Fibroblast of skin of left biceps (primary cell): ENCODE results near the gene MFSD12.
A peak's percentile ranks its signal among the peaks of the same experiment; 100 is the strongest.

Experiments used
- DNase-seq, 2 experiments: peaks; one replicate each; pipeline ENCODE4 v3.0.0-alpha.2; 2013; ENCODE audit warnings: low read depth in 2 of 2

Gene MFSD12

GRCh38 chr19:3557461-3558248 lies at the start of gene MFSD12:
TSS of gene MFSD12 (minus strand) at chr19:3557586. CDS start at chr19:3557403, 183 bp downstream.
- peak; percentile 69 to 74 for DNase-seq

GRCh38 chr19:3606690-3607289 lies 49.4 kb upstream of the MFSD12 start, which contains the start of gene TBXA2R:
TSS of gene TBXA2R (minus strand) at chr19:3606875. CDS start at chr19:3600634, 6,241 bp downstream.
- DNase-seq: peak in 1 of 2 experiments; percentile 20

GRCh38 chr19:3606174-3606689 lies 48.8 kb upstream of the MFSD12 start:
- DNase-seq: no peak

DNA sequence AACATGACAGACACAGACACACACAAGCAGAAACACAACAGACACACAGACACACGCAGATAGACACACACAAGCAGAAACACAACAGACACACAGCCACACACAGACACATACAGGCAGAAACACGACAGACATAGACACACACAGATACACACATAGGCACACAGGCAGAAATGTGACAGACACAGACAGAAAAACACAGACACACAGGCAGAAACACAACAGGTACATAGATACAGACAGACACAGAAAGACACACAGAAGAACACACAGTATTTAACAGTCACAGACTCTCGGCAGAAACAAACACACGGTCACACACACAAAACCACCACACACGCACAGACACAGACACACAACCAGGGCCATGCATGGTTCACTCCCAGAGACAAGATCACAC lies 48.4 kb upstream of the MFSD12 start:
- no peak for DNase-seq

DNA sequence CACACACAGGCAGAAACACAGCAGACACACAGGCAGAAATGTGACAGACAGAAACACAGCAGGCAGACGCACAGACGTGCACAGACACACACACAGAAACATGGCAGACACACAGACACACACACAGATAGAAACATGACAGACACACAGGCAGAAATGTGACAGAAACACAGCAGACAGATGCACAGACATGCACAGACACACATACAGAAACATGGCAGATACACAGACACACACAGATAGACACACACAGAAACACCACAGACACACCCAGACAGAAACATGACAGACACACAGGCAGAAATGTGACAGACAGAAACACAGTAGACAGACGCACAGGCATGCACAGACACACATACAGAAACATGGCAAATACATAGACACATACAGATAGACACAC lies 48.0 kb upstream of the MFSD12 start:
- DNase-seq: no peak

GRCh38 chr19:3604987-3605343 lies 47.6 kb upstream of the MFSD12 start:
- DNase-seq: no peak

- no peak for DNase-seq
These were observed 47.0 kb upstream of the MFSD12 start for GRCh38 chr19:3604227-3604986.

- no peak for DNase-seq
These were observed 45.9 kb upstream of the MFSD12 start for GRCh38 chr19:3603121-3603811.

DNA sequence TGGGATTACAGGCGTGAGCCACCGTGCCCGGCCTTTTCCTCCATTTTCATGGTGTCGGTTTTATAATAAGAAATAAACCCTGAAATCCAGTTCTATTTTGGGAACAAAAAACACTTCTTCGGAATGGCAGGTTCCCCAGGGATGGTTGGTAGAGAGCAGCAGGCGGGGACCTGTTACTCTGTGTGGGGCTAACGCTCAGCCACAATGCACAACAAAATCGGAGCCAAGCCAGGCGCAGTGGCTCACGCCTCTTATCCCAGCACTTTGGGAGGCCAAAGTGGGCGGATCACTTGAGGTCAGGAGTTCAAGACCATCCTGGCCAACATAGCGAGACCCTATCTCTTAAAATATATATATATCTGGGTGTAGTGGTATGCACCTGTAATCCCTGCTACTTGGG lies 43.6 kb upstream of the MFSD12 start:
- DNase-seq: no peak

GRCh38 chr19:3599776-3600187 lies 42.4 kb upstream of the MFSD12 start:
- DNase-seq: no peak

GRCh38 chr19:3595521-3596061 lies 38.2 kb upstream of the MFSD12 start:
- no peak for DNase-seq

- DNase-seq: no peak
These were observed 35.8 kb upstream of the MFSD12 start for GRCh38 chr19:3593156-3593555.

GRCh38 chr19:3591876-3592613 lies 34.7 kb upstream of the MFSD12 start:
- DNase-seq: no peak

- no peak for DNase-seq
These were observed 33.7 kb upstream of the MFSD12 start for GRCh38 chr19:3590991-3591659.

- DNase-seq: no peak
These were observed 32.6 kb upstream of the MFSD12 start for GRCh38 chr19:3589949-3590348.

- no peak for DNase-seq
These were observed 32.1 kb upstream of the MFSD12 start for GRCh38 chr19:3589439-3589838.

DNA sequence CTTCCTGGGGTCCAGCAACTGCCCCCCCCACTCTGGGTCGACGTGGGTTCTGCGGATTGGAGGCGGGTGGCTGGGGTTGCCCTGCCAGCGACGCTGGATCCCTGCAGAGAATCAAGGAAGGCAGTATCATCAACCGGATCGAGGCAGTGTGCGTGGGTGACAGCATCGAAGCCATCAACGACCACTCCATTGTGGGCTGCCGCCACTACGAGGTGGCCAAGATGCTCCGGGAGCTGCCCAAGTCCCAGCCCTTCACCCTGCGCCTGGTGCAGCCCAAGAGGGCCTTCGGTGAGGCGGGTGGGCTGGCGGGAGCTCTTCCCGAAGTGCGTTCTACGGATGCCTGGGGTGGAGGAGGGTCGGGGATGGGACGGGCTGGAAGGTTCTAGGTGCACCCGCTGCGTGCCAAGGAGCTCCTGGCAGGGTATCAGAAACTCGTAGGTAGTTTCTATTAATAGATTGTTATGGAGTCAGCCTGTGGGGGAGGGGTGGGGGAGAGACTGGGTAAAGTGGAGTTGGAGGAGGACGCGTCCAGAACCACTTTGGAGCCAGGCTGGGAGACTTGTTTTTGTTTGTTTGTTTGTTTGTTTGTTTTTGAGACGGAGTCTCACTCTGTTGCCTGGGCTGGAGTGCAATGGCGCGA lies 29.4 kb upstream of the MFSD12 start:
- DNase-seq: no peak

DNA sequence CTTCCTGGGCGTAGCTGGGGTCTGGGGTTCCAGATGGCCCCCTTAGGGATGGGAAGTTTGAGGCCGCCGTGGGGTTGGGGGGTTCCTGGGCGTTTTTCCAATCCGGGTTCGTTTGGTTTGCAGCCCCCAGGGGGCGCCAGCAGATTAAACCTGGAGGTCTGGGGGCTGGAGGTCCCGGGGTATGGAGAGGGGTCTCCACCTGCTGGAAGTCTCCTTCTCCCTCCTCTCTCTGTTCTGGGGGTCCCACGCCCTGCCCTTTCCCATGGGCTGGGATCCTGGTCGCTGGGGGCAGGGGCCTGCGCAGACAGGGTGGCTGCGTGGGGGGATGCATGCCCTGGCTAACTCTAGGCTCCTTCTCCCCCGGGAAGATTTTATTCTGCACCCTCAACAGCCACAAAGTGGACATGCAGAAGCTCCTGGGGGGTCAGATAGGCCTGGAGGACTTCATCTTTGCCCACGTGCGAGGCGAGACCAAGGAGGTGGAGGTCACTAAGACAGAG lies 28.8 kb upstream of the MFSD12 start:
- no peak for DNase-seq

- no peak for DNase-seq
These were observed 28.1 kb upstream of the MFSD12 start, which contains the start of gene GIPC3 for GRCh38 chr19:3585301-3586126. TSS of gene GIPC3 (plus strand) at chr19:3585478. CDS start at chr19:3585598, 120 bp downstream.
